GM12872 (cell line): ENCODE measurements around the gene SETDB1.

Experiments used
- CTCF ChIP-seq: IDR thresholded peaks from 3 replicates; pipeline ENCODE4 v1.5.1; 2011; ENCODE audit warnings: low read depth, mild to moderate bottlenecking, low read length, moderate library complexity; ENCODE audit not compliant: insufficient read depth

SETDB1 gene

DNA sequence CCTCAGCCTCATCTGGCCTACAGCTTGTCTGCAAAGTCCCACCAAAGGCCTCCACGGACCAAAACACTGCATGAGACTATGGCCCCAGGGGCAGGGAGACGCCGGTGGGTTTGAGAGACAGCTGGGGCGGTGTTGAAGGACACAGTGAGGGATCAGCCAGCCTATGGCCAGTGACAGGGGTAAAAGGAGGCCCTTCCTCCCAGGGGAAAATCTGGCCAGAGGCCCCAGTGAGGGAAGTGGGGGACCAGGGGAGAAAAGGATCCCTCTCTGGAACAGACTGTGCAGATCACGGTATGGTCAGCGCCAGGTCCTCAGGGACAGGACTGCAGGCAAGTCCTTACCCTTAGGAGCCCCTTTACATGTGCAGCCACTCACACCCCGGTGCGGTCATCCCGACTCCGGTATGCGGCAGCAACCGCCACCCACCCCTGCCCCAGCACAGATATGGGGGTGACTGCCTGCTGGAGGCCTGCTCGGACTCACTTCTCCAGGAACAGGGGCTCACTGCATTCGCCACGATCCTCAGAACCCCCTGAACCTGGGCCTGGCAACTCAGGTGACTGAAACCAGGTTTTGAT lies 47.2 kb downstream of the SETDB1 start:
- TF ChIP-seq CTCF: no peak

DNA sequence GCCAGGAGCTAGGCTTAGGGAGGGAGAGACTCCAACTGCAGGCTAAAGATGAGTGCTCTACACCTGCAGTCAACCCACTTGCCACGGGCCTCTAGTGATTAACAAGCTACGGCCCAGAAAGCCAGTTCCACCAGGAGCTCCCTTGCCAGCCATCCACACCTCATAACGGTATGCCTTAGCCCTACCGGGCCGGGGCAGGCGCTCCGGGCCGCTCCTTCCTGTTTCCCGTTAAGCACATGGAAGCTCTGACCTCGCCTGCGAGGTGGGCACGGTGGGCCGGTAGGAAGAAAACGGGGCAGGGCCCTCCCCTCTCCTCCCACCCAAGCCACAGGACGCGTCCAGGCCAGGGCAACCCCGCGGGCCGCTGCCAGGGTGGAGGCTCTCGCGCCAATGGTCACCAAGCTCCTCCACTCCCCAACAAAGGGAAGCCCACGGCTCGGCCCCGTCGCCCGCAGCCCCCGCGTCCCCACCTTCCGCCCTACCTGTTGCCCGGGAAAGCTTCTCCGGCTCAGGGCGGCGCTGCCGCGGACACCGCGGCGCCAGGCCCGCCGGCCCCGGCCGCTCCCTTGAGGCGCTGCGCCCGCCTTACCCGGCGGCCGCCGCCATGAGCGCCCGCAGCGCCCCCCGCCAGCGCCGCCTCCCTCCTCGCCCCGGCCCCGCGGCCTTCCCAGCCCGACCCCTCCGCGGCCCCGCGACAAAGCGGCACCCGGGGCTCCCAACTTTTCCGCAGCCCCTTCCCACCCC lies 47.8 kb downstream of the SETDB1 start:
- TF ChIP-seq CTCF: no peak

DNA sequence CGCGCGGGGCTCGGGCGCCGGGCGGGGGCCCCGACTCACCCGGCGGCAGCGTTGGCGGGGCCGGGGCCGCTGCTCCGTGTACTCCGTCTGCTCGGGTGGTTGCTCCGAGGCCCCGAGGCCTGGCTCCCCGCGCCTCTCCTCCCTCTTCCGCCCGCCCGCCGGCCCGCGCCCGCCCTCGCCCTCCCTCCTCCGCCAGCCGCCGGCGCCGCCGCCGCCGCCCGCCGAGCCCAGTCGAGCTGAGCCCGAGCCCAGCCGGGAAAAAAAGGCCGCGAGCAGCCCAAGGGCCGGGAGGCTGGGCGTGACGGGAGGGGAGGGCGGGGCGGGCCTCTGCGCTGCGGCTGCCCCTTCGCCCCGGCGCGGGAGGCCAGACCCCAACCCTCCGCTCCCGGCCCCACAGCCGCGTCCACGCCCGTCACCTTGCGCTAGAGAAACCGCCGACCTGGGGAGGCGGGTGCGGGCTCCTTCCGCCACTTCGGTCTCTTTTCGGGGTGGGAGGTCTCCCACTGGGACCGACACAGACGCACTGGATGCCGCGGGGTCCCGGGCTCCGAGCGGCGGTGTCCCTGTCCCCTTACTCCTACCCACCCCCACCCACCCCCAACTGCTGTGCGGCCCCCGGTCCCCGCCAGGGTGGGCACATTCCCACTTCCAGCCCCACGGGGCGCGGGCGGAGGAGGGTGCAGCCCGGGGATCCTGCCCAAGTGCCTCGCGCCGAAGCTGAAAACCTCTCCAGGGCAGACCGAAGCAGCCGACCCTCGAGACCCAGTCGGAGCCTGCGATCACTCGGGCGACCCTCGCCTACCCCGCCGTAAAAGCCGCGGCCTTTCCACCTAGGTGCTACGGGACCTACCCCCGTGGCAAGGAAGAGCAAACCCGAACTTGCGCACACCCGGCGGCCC lies 48.7 kb downstream of the SETDB1 start, which contains the start of gene CERS2:
CERS2 (minus strand) TSS at position 256 of the 899 bp plus-strand sequence. CDS start 5,745 bp downstream, outside the sequence.
- no peak for TF ChIP-seq CTCF

DNA sequence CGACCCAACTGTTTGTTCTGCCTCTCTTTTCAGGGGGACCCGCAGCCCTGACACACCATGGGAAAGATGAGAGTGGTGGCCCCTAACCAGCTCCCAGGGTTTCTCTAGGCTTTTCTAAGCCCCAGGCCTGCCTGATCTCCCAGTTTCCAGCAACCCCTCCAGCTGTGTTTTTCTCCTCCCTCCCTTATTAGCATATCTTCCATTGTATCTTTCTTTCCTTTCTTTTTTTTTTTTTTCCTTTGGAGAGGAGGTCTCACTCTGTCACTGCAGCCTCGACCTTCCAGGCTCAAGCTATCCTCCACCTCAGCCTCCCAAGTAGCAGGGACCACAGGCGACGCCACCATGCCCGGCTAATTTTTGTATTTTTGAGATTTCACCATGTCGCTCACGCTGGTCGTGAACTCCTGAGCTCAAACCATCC lies 50.2 kb downstream of the SETDB1 start:
- no peak for TF ChIP-seq CTCF

GRCh38 chr1:150976879-150977694 lies 50.9 kb downstream of the SETDB1 start:
- no peak for TF ChIP-seq CTCF

- TF ChIP-seq CTCF: peak; percentile 100
Observed at GRCh38 chr1:150979092-150980056, 53.2 kb downstream of the SETDB1 start.
